ENCODE data around the gene DARS1.

The DARS1 gene

DNA sequence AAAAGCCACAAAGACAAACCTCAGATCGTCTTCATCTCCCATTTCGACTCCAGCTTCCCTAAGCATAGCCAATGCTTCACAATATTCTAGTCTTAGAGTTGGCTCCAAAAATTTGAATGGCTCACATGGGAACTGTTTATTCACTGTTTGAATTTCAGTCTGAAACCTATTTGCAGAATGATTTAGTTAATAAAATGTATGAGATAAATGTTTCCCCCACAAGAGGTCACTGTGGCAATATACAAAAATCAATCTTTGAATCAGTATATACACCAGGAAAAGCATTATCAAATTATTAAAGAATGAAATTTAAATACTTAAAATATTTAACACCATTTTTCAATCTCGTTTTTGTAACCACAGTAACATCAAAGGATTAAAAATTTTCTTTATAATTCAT, 69.2 kb downstream of the DARS1 start:
- TF ChIP-seq CTCF (IDR thresholded peaks at IDR 0.05; ENCODE audit: low read depth, low read length, missing control alignments): peak; percentile 19
- DNase-seq (ENCODE audit: extremely low read depth, low read depth): no peak
- H3K4me3 ChIP-seq (replicated peaks; ENCODE audit: low read depth, low read length): no peak overlapping the region

GRCh38 chr2:135914485-135914884, 70.9 kb downstream of the DARS1 start:
- no peak for TF ChIP-seq CTCF (IDR thresholded peaks at IDR 0.05; ENCODE audit: low read depth, low read length, missing control alignments)
- H3K4me3 ChIP-seq (replicated peaks; ENCODE audit: low read depth, low read length): no peak overlapping the region
- DNase-seq (ENCODE audit: extremely low read depth, low read depth): no peak

DNA sequence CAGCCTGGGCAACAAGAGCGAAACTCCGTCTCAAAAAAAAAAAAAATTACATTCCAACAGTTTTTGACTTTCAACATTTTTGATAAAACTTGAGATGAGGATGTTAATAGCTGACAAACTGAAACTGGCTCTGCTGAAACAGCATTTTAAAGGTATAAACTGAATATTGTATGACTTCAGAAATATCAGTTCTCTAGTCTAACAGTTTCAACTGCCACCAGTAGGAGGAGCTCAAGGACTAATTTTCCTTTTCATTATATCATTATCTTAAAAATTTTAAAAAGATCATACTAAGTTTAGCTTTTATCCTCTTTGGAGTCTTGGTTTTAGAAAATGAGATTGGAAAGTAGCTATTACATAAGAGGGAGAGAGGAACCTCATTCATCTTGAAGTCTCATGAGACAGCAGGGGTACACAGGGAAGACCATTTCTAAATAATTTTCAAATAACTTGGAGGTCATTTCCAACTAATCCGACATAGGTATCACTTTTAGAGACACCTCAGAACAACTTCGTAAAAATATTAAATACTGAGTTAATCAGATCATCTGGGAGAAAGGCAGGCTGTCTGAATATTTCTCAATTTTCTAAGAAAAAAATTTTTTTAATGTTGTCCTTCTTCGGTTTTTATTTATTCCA, 71.6 kb downstream of the DARS1 start:
- peak; percentile 26 for DNase-seq (ENCODE audit: extremely low read depth, low read depth)
- no peak overlapping the region for H3K4me3 ChIP-seq (replicated peaks; ENCODE audit: low read depth, low read length)
- TF ChIP-seq CTCF (IDR thresholded peaks at IDR 0.05; ENCODE audit: low read depth, low read length, missing control alignments): peak; percentile 54

- H3K4me3 ChIP-seq (replicated peaks; ENCODE audit: low read depth, low read length): no peak overlapping the region
- TF ChIP-seq CTCF (IDR thresholded peaks at IDR 0.05; ENCODE audit: low read depth, low read length, missing control alignments): no peak
- no peak for DNase-seq (ENCODE audit: extremely low read depth, low read depth)
Observed at GRCh38 chr2:135909976-135910375, 75.5 kb downstream of the DARS1 start.

DNA sequence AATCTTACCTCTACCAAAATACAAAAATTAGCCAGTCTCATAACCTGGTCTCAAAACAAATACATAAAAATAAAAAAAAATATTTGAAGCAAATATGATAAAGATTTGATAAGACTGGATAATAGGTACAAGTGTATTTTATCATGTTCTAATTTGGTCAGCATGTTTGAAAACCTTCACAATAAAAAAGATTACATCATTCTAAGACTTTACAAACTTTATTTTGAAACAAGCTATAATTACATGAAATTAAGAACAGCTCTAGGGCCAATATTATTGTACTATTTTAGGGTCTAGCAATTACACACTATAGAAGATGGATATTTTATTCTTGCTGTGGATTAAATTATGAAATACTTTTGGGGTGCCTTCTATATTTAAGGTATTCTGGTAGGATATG, 79.7 kb downstream of the DARS1 start:
- H3K4me3 ChIP-seq (replicated peaks; ENCODE audit: low read depth, low read length): no peak overlapping the region
- DNase-seq (ENCODE audit: extremely low read depth, low read depth): no peak
- TF ChIP-seq CTCF (IDR thresholded peaks at IDR 0.05; ENCODE audit: low read depth, low read length, missing control alignments): no peak

DNA sequence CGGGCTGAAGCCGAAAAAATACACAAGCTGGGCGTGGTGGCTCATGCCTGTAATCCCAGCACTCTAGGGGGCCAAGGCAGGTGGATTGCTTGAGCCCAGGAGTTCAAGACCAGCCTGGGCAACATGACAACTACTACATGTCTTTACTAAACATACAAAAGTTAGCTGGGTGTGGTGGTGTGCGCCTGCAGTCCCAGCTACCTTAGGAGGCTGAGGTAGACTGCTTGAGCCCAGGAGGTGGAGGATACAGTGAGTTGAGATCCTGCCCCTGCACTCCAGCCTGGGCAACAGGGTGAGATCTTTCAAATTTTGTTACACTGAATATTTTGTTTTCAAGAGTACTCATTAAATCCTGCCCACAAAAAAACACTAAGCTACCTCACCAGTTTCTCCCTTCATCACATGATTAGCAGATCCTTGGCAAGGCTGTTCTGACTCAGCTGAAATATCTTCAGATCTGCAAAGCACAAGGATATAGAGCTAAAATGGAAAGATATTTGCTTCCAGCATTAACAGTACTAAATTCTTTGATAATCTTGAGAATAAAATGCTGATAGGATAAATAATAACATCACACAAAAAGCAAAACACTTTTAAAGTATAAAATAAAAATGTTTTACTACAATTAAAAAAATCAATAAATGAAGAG, 81.0 kb downstream of the DARS1 start:
- H3K4me3 ChIP-seq (replicated peaks; ENCODE audit: low read depth, low read length): no peak overlapping the region
- DNase-seq (ENCODE audit: extremely low read depth, low read depth): no peak
- TF ChIP-seq CTCF (IDR thresholded peaks at IDR 0.05; ENCODE audit: low read depth, low read length, missing control alignments): no peak

Measured in HFF-Myc (cell line).